Measurements from ENCODE around the gene ARHGEF12.

ARHGEF12 gene

DNA sequence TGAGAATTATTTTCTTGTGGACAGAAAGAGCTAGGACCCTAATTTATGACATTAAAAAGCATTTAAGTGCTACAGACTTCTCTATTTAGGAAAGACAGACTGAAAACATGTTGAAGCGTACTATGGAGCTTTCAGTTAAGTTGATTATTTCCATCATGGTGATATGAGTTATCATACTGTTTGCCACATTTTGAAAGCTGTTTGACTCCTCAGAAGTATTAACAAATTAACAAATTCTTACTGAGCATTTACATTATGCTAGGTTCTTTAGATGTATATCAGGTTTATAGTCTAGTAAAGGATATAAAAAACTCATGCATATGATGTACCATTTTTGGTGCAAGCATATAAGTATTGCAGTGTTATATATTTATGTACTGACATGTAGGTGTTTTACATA lies 50.1 kb downstream of the ARHGEF12 start:
- peaks cover 99% of the 10 kb centered on the region for H3K79me2 ChIP-seq (ENCODE audit: insufficient read depth, low read depth)
- H3K4me3 ChIP-seq (IDR thresholded peaks at IDR 0.05; ENCODE audit: insufficient read depth, low read depth, low read length): no peak overlapping the region
- H4K20me1 ChIP-seq (ENCODE audit: insufficient read depth): peaks cover 52% of the 10 kb centered on the region
- H3K4me2 ChIP-seq: no peak overlapping the region
- TF ChIP-seq, protein P1, sequence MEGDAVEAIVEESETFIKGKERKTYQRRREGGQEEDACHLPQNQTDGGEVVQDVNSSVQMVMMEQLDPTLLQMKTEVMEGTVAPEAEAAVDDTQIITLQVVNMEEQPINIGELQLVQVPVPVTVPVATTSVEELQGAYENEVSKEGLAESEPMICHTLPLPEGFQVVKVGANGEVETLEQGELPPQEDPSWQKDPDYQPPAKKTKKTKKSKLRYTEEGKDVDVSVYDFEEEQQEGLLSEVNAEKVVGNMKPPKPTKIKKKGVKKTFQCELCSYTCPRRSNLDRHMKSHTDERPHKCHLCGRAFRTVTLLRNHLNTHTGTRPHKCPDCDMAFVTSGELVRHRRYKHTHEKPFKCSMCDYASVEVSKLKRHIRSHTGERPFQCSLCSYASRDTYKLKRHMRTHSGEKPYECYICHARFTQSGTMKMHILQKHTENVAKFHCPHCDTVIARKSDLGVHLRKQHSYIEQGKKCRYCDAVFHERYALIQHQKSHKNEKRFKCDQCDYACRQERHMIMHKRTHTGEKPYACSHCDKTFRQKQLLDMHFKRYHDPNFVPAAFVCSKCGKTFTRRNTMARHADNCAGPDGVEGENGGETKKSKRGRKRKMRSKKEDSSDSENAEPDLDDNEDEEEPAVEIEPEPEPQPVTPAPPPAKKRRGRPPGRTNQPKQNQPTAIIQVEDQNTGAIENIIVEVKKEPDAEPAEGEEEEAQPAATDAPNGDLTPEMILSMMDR (conservative IDR thresholded peaks at IDR 0.05; ENCODE audit: low read depth, low read length): no peak
- H3K36me3 ChIP-seq (ENCODE audit: insufficient read depth): no peaks in the 10 kb centered on the region
- no peak overlapping the region for H2AFZ ChIP-seq (ENCODE audit: low read depth)
- H3K27me3 ChIP-seq (ENCODE audit: insufficient read depth, low read depth): no peaks in the 10 kb centered on the region
- H3K27ac ChIP-seq: no peak overlapping the region
- H3K4me1 ChIP-seq (ENCODE audit: low read depth, poor library complexity, severe bottlenecking): peaks cover 32% of the 10 kb centered on the region
- no peak overlapping the region for H3K9ac ChIP-seq

DNA sequence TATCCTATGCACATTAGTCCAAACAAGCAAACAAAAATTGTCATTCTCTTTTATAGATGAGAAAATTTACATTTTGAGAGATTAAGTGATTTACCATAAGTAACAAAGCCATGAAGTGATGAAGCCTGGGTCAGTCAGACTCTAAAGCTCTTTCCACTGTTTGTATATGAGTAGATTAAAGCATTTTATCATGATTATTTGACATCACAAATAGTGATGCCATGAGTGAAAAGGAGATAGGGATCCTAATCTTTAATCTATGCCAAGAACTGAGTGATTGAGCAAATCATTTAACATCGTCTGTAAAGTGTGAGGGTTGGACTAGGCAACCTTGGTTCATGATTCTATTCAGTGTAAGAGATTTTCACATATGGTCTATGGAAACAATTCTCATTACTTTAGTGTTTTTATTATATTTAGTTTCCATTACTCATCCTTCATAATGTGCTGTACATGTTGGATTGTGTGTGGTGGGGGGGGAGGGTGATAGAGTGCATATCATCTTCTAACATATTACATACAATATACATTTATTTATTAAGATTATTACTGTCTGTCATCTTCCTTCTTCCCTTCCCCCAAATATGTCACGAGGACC lies 50.7 kb downstream of the ARHGEF12 start:
- Histone ChIP-seq H3K27me3 (ENCODE audit: insufficient read depth, low read depth) (no peaks in the 10 kb centered on the region), H3K4me1 (ENCODE audit: low read depth, poor library complexity, severe bottlenecking) (peaks cover 36% of the 10 kb centered on the region), H2AFZ (ENCODE audit: low read depth) (no peak overlapping the region), H3K36me3 (ENCODE audit: insufficient read depth) (no peaks in the 10 kb centered on the region), H3K4me3 (IDR thresholded peaks at IDR 0.05; ENCODE audit: insufficient read depth, low read depth, low read length) (no peak overlapping the region), H4K20me1 (ENCODE audit: insufficient read depth) (peaks cover 52% of the 10 kb centered on the region), H3K27ac (no peak overlapping the region), H3K4me2 (no peak overlapping the region), H3K79me2 (ENCODE audit: insufficient read depth, low read depth) (peaks cover 99% of the 10 kb centered on the region), H3K9ac (no peak overlapping the region)
- TF ChIP-seq, protein P1 (conservative IDR thresholded peaks at IDR 0.05; ENCODE audit: low read depth, low read length): no peak

DNA sequence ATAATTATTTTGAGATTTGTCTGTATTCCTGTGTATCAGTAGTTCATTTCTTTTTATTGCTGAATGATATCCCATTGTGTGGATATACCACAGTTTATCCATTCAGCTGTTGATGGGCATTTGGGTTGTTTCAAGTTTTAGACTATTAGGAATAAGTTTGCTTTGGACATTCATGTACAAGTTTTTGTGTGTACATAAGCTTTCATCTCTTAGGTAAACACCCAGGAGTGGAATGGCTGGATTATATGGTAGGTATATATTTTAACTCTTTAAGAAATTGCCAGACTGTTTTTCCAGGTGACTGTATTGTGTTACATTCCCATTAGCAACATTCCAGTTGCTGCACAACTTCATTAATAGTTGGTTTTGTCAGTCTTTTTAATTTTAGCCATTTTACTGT lies 52.0 kb downstream of the ARHGEF12 start:
- H4K20me1 ChIP-seq (ENCODE audit: insufficient read depth): peaks cover 54% of the 10 kb centered on the region
- no peak overlapping the region for H3K4me2 ChIP-seq
- H3K4me3 ChIP-seq (IDR thresholded peaks at IDR 0.05; ENCODE audit: insufficient read depth, low read depth, low read length): no peak overlapping the region
- no peaks in the 10 kb centered on the region for H3K36me3 ChIP-seq (ENCODE audit: insufficient read depth)
- H3K79me2 ChIP-seq (ENCODE audit: insufficient read depth, low read depth): peaks cover 99% of the 10 kb centered on the region
- H3K27me3 ChIP-seq (ENCODE audit: insufficient read depth, low read depth): no peaks in the 10 kb centered on the region
- no peak overlapping the region for H3K9ac ChIP-seq
- no peak overlapping the region for H2AFZ ChIP-seq (ENCODE audit: low read depth)
- TF ChIP-seq, protein P1 (conservative IDR thresholded peaks at IDR 0.05; ENCODE audit: low read depth, low read length): no peak
- H3K4me1 ChIP-seq (ENCODE audit: low read depth, poor library complexity, severe bottlenecking): peaks cover 40% of the 10 kb centered on the region
- no peak overlapping the region for H3K27ac ChIP-seq

DNA sequence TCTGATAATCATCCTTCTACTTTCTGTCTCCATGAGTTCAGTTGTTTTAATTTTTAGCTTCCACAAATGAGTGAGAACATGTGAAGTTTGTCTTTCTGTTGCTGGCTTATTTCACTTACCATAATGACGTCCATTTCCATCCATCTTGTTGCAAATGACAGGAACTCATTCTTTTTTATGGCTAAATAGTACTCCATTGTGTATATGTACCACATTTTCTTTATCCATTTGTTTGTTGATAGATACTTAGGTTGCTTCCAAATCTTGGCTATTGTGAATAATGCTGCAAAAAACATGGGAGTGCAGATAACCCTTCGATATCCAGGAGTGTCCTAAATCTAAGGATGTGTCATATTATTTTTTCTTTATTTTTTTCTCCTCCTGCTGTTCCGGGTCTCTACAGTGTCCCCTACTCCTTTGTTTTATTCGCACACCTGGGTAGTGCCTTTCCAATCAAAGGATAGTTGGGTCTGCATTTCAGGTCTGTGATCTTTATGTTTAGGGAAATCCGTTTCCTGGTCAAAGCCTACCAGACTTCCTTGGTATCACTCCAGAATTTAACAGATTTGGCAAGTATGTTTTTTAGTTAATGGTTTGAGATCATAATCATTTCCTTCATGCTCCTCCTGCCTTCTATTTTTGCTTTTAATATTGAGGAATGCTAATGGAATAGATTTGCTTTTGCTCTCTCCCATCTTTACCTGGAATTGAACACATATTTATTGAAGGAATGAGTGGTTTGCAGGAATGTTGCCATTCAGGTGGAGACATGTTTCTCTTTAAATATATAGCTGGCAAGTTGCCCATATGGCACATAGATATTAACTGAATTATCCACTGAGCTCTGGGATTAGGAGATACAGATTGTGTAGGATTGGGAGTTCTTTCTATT lies 53.7 kb downstream of the ARHGEF12 start:
- H4K20me1 ChIP-seq (ENCODE audit: insufficient read depth): peaks cover 48% of the 10 kb centered on the region

More for the DNA sequence above, 53.7 kb downstream of the ARHGEF12 start:
- Histone ChIP-seq H2AFZ (ENCODE audit: low read depth) (no peak overlapping the region), H3K4me1 (ENCODE audit: low read depth, poor library complexity, severe bottlenecking) (peaks cover 36% of the 10 kb centered on the region), H3K4me2 (no peak overlapping the region), H3K79me2 (ENCODE audit: insufficient read depth, low read depth) (peaks cover 97% of the 10 kb centered on the region), H3K27ac (no peak overlapping the region), H3K36me3 (ENCODE audit: insufficient read depth) (no peaks in the 10 kb centered on the region), H3K27me3 (ENCODE audit: insufficient read depth, low read depth) (no peaks in the 10 kb centered on the region), H3K4me3 (IDR thresholded peaks at IDR 0.05; ENCODE audit: insufficient read depth, low read depth, low read length) (no peak overlapping the region), H3K9ac (no peak overlapping the region)
- TF ChIP-seq, protein P1 (conservative IDR thresholded peaks at IDR 0.05; ENCODE audit: low read depth, low read length): no peak

Measured in KMS-11 (cell line).